Smooth muscle cell (in vitro differentiated cells): Measurements from ENCODE around the gene HDAC5. TPM values are rescaled to one million over a fixed set of nuclear protein-coding genes. Genes with fewer than 3 reads are reported as not detected.

Experiments used
- DNase-seq: peaks from one replicate; lab custom pipeline; 2025; ENCODE audit not compliant: unreplicated experiment; lab: John Stamatoyannopoulos, UW
- H2AFZ ChIP-seq: fragments of 200-600 bp; sonication (generic); 2 replicates; pipeline ENCODE4 v1.6.0; 2016; ENCODE audit warnings: antibody characterized with exemption, low read depth, mild to moderate bottlenecking
- H3F3A ChIP-seq: fragments of 200-600 bp; sonication (generic); 2 replicates; pipeline ENCODE4 v1.6.0; 2017; ENCODE audit warnings: antibody characterized with exemption, low read depth
- H3K27ac ChIP-seq: fragments of 200-600 bp; sonication (generic); 2 replicates; pipeline ENCODE4 v1.5.1; 2016; ENCODE audit warnings: low read depth, mild to moderate bottlenecking
- H3K27me3 ChIP-seq: fragments of 200-600 bp; sonication (generic); 2 replicates; pipeline ENCODE4 v1.6.1; 2016; ENCODE audit warnings: low read depth, mild to moderate bottlenecking
- H3K36me3 ChIP-seq: fragments of 200-600 bp; sonication (generic); 2 replicates; pipeline ENCODE4 v1.5.1; 2016; ENCODE audit warnings: low read depth
- H3K4me1 ChIP-seq: fragments of 200-600 bp; sonication (generic); 2 replicates; pipeline ENCODE4 v1.5.1; 2016; ENCODE audit warnings: low read depth
- H3K4me2 ChIP-seq: fragments of 200-600 bp; sonication (generic); 2 replicates; pipeline ENCODE4 v1.6.0; 2016; ENCODE audit warnings: mild to moderate bottlenecking
- H3K4me3 ChIP-seq: fragments of 200-600 bp; sonication (generic); 2 replicates; pipeline ENCODE4 v1.5.1; 2016; ENCODE audit warnings: mild to moderate bottlenecking
- H3K79me2 ChIP-seq: fragments of 200-600 bp; sonication (generic); 2 replicates; pipeline ENCODE4 v1.6.0; 2016; ENCODE audit warnings: low read depth, mild to moderate bottlenecking
- H3K9ac ChIP-seq: fragments of 200-600 bp; sonication (generic); 2 replicates; pipeline ENCODE4 v1.6.0; 2016; ENCODE audit warnings: low read depth
- H3K9me3 ChIP-seq: fragments of 200-600 bp; sonication (generic); replicated peaks from 2 replicates; pipeline ENCODE4 v1.5.1; 2016; ENCODE audit warnings: low read depth
- H4K20me1 ChIP-seq: fragments of 200-600 bp; sonication (generic); 2 replicates; pipeline ENCODE4 v1.6.0; 2016; ENCODE audit warnings: low read depth
- CTCF ChIP-seq: fragments of 200-600 bp; sonication (generic); IDR thresholded peaks from 2 replicates; pipeline ENCODE4 v1.5.1; 2017; ENCODE audit warnings: borderline replicate concordance, mild to moderate bottlenecking, antibody characterized with exemption; ENCODE audit not compliant: insufficient read depth, poor library complexity, severe bottlenecking
- WGBS: methylation state at CpG from one replicate; pipeline ENCODE4 v1.1.7; 2016; ENCODE audit warnings: low lambda C conversion rate; 5-methylcytosine and 5-hydroxymethylcytosine counted together
- polyA plus RNA-seq: library from polyadenylated mRNA; unstranded; fragments of >200 nt; fragmentation: Nextera tagmentation; extraction: Ambion mirVana; gene quantifications from 2 replicates; pipeline ENCODE4 v1.2.1, GENCODE V29; 2016
- total RNA-seq: library from RNA; depleted of rRNA; stranded (reverse); fragments of >200 nt; gene quantifications from 2 replicates; pipeline ENCODE4 v1.2.3, GENCODE V29; 2014

HDAC5 gene
- total and polyA plus RNA-seq, 2 experiments from 2014 or later = 52.6 to 65.3 TPM

GRCh38 chr17:44091200-44091997 is 32.0 kb downstream of the HDAC5 start:
- Histone ChIP-seq H3K9me3 (no peaks in the 10 kb centered on the region), H2AFZ (no peak overlapping the region), H3K36me3 (no peaks in the 10 kb centered on the region), H3K27me3 (no peaks in the 10 kb centered on the region), H3K79me2 (no peaks in the 10 kb centered on the region), H3K4me3 (no peak overlapping the region), H3K27ac (no peak overlapping the region), H3F3A (peaks cover 16% of the 10 kb centered on the region), H4K20me1 (peaks cover 5% of the 10 kb centered on the region), H3K4me1 (peaks cover 24% of the 10 kb centered on the region), H3K9ac (no peak overlapping the region), H3K4me2 (no peak overlapping the region)
- DNase-seq = no peak
- TF ChIP-seq CTCF = no peak
- WGBS = 96% methylated on average over 14 of the region's 14 CpGs

GRCh38 chr17:44088254-44088653 is 35.2 kb downstream of the HDAC5 start:
- H3F3A ChIP-seq = peaks cover 16% of the 10 kb centered on the region
- peak overlapping the region; percentile 88 for H3K9ac ChIP-seq
- H3K79me2 ChIP-seq = no peaks in the 10 kb centered on the region
- TF ChIP-seq CTCF = no peak
- peak overlapping the region; percentile 93 for H3K27ac ChIP-seq
- no peak overlapping the region for H3K4me3 ChIP-seq
- H3K27me3 ChIP-seq = no peaks in the 10 kb centered on the region
- H3K4me2 ChIP-seq = no peak overlapping the region
- no peaks in the 10 kb centered on the region for H3K9me3 ChIP-seq
- DNase-seq = no peak
- peaks cover 14% of the 10 kb centered on the region for H3K4me1 ChIP-seq
- no peaks in the 10 kb centered on the region for H3K36me3 ChIP-seq
- 92% methylated on average over 15 of the region's 16 CpGs for WGBS
- no peaks in the 10 kb centered on the region for H4K20me1 ChIP-seq
- H2AFZ ChIP-seq = no peak overlapping the region

GRCh38 chr17:44087319-44087718 is 36.1 kb downstream of the HDAC5 start:
- no peaks in the 10 kb centered on the region for H4K20me1 ChIP-seq
- no peak for TF ChIP-seq CTCF
- H3K36me3 ChIP-seq = no peaks in the 10 kb centered on the region
- no peaks in the 10 kb centered on the region for H3K27me3 ChIP-seq
- H3K4me1 ChIP-seq = peaks cover 14% of the 10 kb centered on the region
- H3K4me3 ChIP-seq = no peak overlapping the region
- WGBS = 22% methylated on average over 7 of the region's 8 CpGs
- peak overlapping the region; percentile 93 for H3K27ac ChIP-seq
- H3K79me2 ChIP-seq = no peaks in the 10 kb centered on the region
- no peak for DNase-seq
- peak overlapping the region; percentile 88 for H3K9ac ChIP-seq
- peak overlapping the region; percentile 72 for H3K4me2 ChIP-seq
- peaks cover 16% of the 10 kb centered on the region for H3F3A ChIP-seq
- no peaks in the 10 kb centered on the region for H3K9me3 ChIP-seq
- no peak overlapping the region for H2AFZ ChIP-seq
